GM12874 (cell line): ENCODE results near the gene SLC15A1.

Experiments used
- CTCF ChIP-seq: IDR thresholded peaks from 2 replicates; pipeline ENCODE4 v1.5.1; 2011; ENCODE audit warnings: low read depth, mild to moderate bottlenecking, control low read depth, low read length, moderate library complexity; ENCODE audit not compliant: insufficient read depth

Gene SLC15A1

GRCh38 chr13:98786023-98786422, 33.6 kb upstream of the SLC15A1 start:
- no peak for TF ChIP-seq CTCF

- TF ChIP-seq CTCF: no peak
These were observed 32.9 kb upstream of the SLC15A1 start for GRCh38 chr13:98785405-98785804.

- TF ChIP-seq CTCF: no peak
These were observed 32.2 kb upstream of the SLC15A1 start for GRCh38 chr13:98784666-98785065.

GRCh38 chr13:98783856-98784478, 31.5 kb upstream of the SLC15A1 start:
- TF ChIP-seq CTCF: no peak

- no peak for TF ChIP-seq CTCF
These were observed 30.2 kb upstream of the SLC15A1 start for GRCh38 chr13:98782654-98783053.

- no peak for TF ChIP-seq CTCF
These were observed 29.4 kb upstream of the SLC15A1 start for GRCh38 chr13:98781905-98782304.

- TF ChIP-seq CTCF: no peak
These were observed 29.0 kb upstream of the SLC15A1 start for GRCh38 chr13:98781470-98781869.
